ENCODE results near the gene PRR36. TPM values are rescaled to one million over a fixed set of nuclear protein-coding genes. Genes with fewer than 3 reads are reported as not detected.

The PRR36 gene
- total RNA-seq, 3 donors from 2014 or later = 0.59 to 2.0 TPM; not detected in 1

GRCh38 chr19:7908078-7908699 is 34.0 kb upstream of the PRR36 start:
- Histone ChIP-seq H3K4me1 (peaks cover 11 to 14% of the 10 kb centered on the region in 2 donors), H3K36me3 (peaks cover 27% of the 10 kb centered on the region), H3K27me3 (no peaks in the 10 kb centered on the region), H3K9me3 (no peaks in the 10 kb centered on the region), H3K27ac (no peak overlapping the region), H3K4me3 (no peak overlapping the region)
- intact Hi-C loops (cut with DNase I; ENCODE audit: low total_unique reads) = no loop called here
- no peak for DNase-seq (ENCODE audit: low spot score in 2 of 2)
- TF ChIP-seq POLR2AphosphoS5 (IDR thresholded peaks at IDR 0.05) (no peak), POLR2A (IDR thresholded peaks at IDR 0.05) (no peak), CTCF (IDR thresholded peaks at IDR 0.05) (no peak)

- Histone ChIP-seq H3K9me3 (no peaks in the 10 kb centered on the region), H3K4me3 (no peak overlapping the region), H3K36me3 (peaks cover 23% of the 10 kb centered on the region), H3K27ac (no peak overlapping the region), H3K4me1 (peaks cover 14 to 17% of the 10 kb centered on the region in 2 donors), H3K27me3 (no peaks in the 10 kb centered on the region)
- TF ChIP-seq POLR2AphosphoS5 (IDR thresholded peaks at IDR 0.05) = no peak
- intact Hi-C loops (cut with DNase I; ENCODE audit: low total_unique reads) = no loop called here
- no peak for DNase-seq (ENCODE audit: low spot score in 2 of 2)
Measured at GRCh38 chr19:7907544-7907943, 33.4 kb upstream of the PRR36 start.

- peaks cover 14 to 18% of the 10 kb centered on the region in 2 donors for H3K4me1 ChIP-seq
- peaks cover 19% of the 10 kb centered on the region for H3K36me3 ChIP-seq
- no peak overlapping the region for H3K4me3 ChIP-seq
- intact Hi-C loops (cut with DNase I; ENCODE audit: low total_unique reads) = no loop called here
- H3K27me3 ChIP-seq = no peaks in the 10 kb centered on the region
- H3K9me3 ChIP-seq = no peaks in the 10 kb centered on the region
- H3K27ac ChIP-seq = no peak overlapping the region
- no peak for TF ChIP-seq POLR2A (IDR thresholded peaks at IDR 0.05)
- no peak for DNase-seq (ENCODE audit: low spot score in 2 of 2)
Measured at GRCh38 chr19:7907122-7907521, 32.9 kb upstream of the PRR36 start.

GRCh38 chr19:7905859-7906258 is 31.7 kb upstream of the PRR36 start:
- Histone ChIP-seq H3K36me3 (peaks cover 8% of the 10 kb centered on the region), H3K27ac (no peak overlapping the region), H3K4me3 (no peak overlapping the region), H3K9me3 (no peaks in the 10 kb centered on the region), H3K4me1 (peaks cover 14 to 18% of the 10 kb centered on the region in 2 donors), H3K27me3 (no peaks in the 10 kb centered on the region)
- intact Hi-C loops (cut with DNase I; ENCODE audit: low total_unique reads) = no loop called here
- no peak for DNase-seq (ENCODE audit: low spot score in 2 of 2)
- TF ChIP-seq POLR2A (IDR thresholded peaks at IDR 0.05) (no peak), POLR2AphosphoS5 (IDR thresholded peaks at IDR 0.05) (no peak)

GRCh38 chr19:7905268-7905667 is 31.1 kb upstream of the PRR36 start:
- H3K36me3 ChIP-seq = peaks cover 2% of the 10 kb centered on the region
- peak overlapping the region in 2 of 3 donors; percentile 87 to 89 for H3K4me3 ChIP-seq
- peaks cover 14 to 18% of the 10 kb centered on the region in 2 donors for H3K4me1 ChIP-seq

GRCh38 chr19:7904074-7905020 is 30.2 kb upstream of the PRR36 start:
- H3K9me3 ChIP-seq = no peaks in the 10 kb centered on the region
- no peaks in the 10 kb centered on the region for H3K36me3 ChIP-seq
- H3K27ac ChIP-seq = peak overlapping the region; percentile 92 to 94
- H3K4me1 ChIP-seq = peaks cover 14 to 18% of the 10 kb centered on the region in 2 donors
- peak in 1 of 2 donors; percentile 58 for DNase-seq (ENCODE audit: low spot score in 2 of 2)
- no peaks in the 10 kb centered on the region for H3K27me3 ChIP-seq
- intact Hi-C loops (cut with DNase I; ENCODE audit: low total_unique reads) = loop anchor here (5.0 kb wide), 1 partner anchor 52 kb away; no protein-coding TSS in a partner anchor
- H3K4me3 ChIP-seq = peak overlapping the region; percentile 85 to 89 (median 87)
- TF ChIP-seq POLR2AphosphoS5 (IDR thresholded peaks at IDR 0.05) = no peak
- TF ChIP-seq POLR2A (IDR thresholded peaks at IDR 0.05) = no peak
- TF ChIP-seq CTCF (IDR thresholded peaks at IDR 0.05) = no peak

More at GRCh38 chr19:7905268-7905667, 31.1 kb upstream of the PRR36 start:
- Histone ChIP-seq H3K27ac (no peak overlapping the region), H3K27me3 (no peaks in the 10 kb centered on the region), H3K9me3 (no peaks in the 10 kb centered on the region)
- DNase-seq (ENCODE audit: low spot score in 2 of 2) = no peak
- no peak for TF ChIP-seq CTCF (IDR thresholded peaks at IDR 0.05)
- no peak for TF ChIP-seq POLR2A (IDR thresholded peaks at IDR 0.05)
- TF ChIP-seq POLR2AphosphoS5 (IDR thresholded peaks at IDR 0.05) = no peak
- intact Hi-C loops (cut with DNase I; ENCODE audit: low total_unique reads) = no loop called here
